Thoracic aorta (tissue), 2 donors: ENCODE data around the gene PLCXD1. TPM values are rescaled to one million over a fixed set of nuclear protein-coding genes. Genes with fewer than 3 reads are reported as not detected.
"Not testable (repeated sequence)": the region's sequence is repeated elsewhere in the genome, so short reads cannot be mapped to it uniquely, and the experiment has no call there.

ENCODE experiments used
- ATAC-seq: fragments of 150-250 bp; one replicate; pipeline ENCODE4 v1.8.0; 2017; ENCODE audit warnings: low read depth; ENCODE audit not compliant: insufficient number of reproducible peaks, low FRiP score
- DNase-seq: peaks from one replicate; pipeline ENCODE4 v3.0.0-alpha.2; 2020; ENCODE audit warnings: low spot score
- H3K27ac ChIP-seq, 2 donors: fragments of 200-600 bp; sonication (generic); 1 replicate in 1 of 2; 2 replicates in 1 of 2; pipeline ENCODE4 v1.5.1; 2016; ENCODE audit warnings: mild to moderate bottlenecking in 2 of 2, moderate library complexity in 2 of 2
- H3K27me3 ChIP-seq: fragments of 200-600 bp; sonication (generic); replicated peaks from 2 replicates; pipeline ENCODE4 v1.6.0; 2016; ENCODE audit warnings: mild to moderate bottlenecking; ENCODE audit not compliant: insufficient read depth
- H3K36me3 ChIP-seq: fragments of 200-600 bp; sonication (generic); one replicate; pipeline ENCODE4 v1.5.1; 2016
- H3K4me1 ChIP-seq, 2 donors: fragments of 200-600 bp; sonication (generic); 1 replicate in 1 of 2; 2 replicates in 1 of 2; pipeline versions ENCODE4 v1.5.1 to v1.6.0; 2016; ENCODE audit warnings: low read depth in 2 of 2, mild to moderate bottlenecking in 1 of 2; ENCODE audit not compliant: control insufficient read depth in 1 of 2
- H3K4me3 ChIP-seq: fragments of 200-600 bp; sonication (generic); 2 replicates; pipeline ENCODE4 v1.5.1; 2016; ENCODE audit warnings: mild to moderate bottlenecking
- H3K9me3 ChIP-seq: fragments of 200-600 bp; sonication (generic); 2 replicates; pipeline ENCODE4 v1.5.1; 2016
- total RNA-seq, 2 donors: library from RNA; depleted of rRNA; stranded (reverse); fragments of >200 nt; gene quantifications; one replicate each; pipeline versions ENCODE4 v1.1.0 to v1.2.3, GENCODE V29; 2016
- TF ChIP-seq, protein P1 (sequence below): fragments of 200-600 bp; sonication (generic); IDR thresholded peaks from one replicate; pipeline ENCODE4 v1.5.1; 2019; ENCODE audit warnings: antibody characterized with exemption

Gene PLCXD1
- total RNA-seq, 2 donors from 2014 or later, result 14.5 to 29.0 TPM

DNA sequence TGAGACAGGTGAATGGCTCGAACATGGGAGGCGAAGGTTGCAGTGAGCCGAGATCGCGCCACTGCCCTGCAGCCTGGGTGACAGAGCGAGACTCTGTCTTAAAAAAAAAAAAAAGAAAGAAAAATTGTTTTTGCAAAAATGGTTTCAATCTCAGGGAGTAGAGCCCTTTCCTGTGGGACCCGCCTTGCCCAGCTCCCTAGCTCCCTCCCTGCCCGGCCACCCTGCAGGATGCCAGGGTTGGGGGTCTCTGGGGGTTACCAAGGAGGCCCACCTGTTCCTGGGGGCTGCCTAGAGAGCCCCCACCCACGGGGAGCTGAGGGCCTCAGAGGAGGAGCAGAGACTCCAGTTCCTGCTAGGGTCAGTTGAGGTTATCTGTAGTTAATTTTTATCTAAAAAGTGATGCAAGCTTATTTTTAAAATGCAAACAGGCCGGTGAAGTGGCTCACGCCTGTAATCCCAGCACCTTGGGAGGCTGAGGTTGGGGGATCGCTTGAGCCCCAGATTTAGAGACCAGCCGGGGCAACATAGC lies 18.7 kb upstream of the PLCXD1 start:
- Histone ChIP-seq H3K4me1 (no peaks in the 10 kb centered on the region), H3K9me3 (no peaks in the 10 kb centered on the region), H3K27me3 (no peaks in the 10 kb centered on the region), H3K4me3 (no peak overlapping the region), H3K36me3 (no peaks in the 10 kb centered on the region), H3K27ac (no peak overlapping the region)
- TF ChIP-seq, protein P1, sequence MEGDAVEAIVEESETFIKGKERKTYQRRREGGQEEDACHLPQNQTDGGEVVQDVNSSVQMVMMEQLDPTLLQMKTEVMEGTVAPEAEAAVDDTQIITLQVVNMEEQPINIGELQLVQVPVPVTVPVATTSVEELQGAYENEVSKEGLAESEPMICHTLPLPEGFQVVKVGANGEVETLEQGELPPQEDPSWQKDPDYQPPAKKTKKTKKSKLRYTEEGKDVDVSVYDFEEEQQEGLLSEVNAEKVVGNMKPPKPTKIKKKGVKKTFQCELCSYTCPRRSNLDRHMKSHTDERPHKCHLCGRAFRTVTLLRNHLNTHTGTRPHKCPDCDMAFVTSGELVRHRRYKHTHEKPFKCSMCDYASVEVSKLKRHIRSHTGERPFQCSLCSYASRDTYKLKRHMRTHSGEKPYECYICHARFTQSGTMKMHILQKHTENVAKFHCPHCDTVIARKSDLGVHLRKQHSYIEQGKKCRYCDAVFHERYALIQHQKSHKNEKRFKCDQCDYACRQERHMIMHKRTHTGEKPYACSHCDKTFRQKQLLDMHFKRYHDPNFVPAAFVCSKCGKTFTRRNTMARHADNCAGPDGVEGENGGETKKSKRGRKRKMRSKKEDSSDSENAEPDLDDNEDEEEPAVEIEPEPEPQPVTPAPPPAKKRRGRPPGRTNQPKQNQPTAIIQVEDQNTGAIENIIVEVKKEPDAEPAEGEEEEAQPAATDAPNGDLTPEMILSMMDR, result no peak
- DNase-seq (no peak), ATAC-seq (no peak)

GRCh38 chrX:264006-264405 lies 17.2 kb upstream of the PLCXD1 start:
- H3K27me3 ChIP-seq, ATAC-seq: not testable (repeated sequence)

GRCh38 chrX:264634-265455 lies 16.3 kb upstream of the PLCXD1 start:
- no peaks in the 10 kb centered on the region for H3K4me1 ChIP-seq
- ATAC-seq (no peak), DNase-seq (no peak)
- TF ChIP-seq, protein P1, result no peak
- no peaks in the 10 kb centered on the region for H3K36me3 ChIP-seq
- H3K9me3 ChIP-seq, result no peaks in the 10 kb centered on the region
- H3K27me3 ChIP-seq, result no peaks in the 10 kb centered on the region
- no peak overlapping the region for H3K4me3 ChIP-seq
- no peak overlapping the region for H3K27ac ChIP-seq

More at GRCh38 chrX:264006-264405, 17.2 kb upstream of the PLCXD1 start:
- H3K9me3 ChIP-seq, H3K4me1 ChIP-seq, H3K36me3 ChIP-seq, H3K4me3 ChIP-seq, DNase-seq, H3K27ac ChIP-seq: not testable (repeated sequence)

- no peaks in the 10 kb centered on the region for H3K27me3 ChIP-seq
- H3K9me3 ChIP-seq, result no peaks in the 10 kb centered on the region
- H3K27ac ChIP-seq, result no peak overlapping the region
- TF ChIP-seq, protein P1, result no peak
- no peaks in the 10 kb centered on the region for H3K36me3 ChIP-seq
- H3K4me3 ChIP-seq, result no peak overlapping the region
- ATAC-seq (no peak), DNase-seq (no peak)
- H3K4me1 ChIP-seq, result no peaks in the 10 kb centered on the region
These were observed 15.7 kb upstream of the PLCXD1 start for GRCh38 chrX:265502-265901.

GRCh38 chrX:267771-268261 lies 13.4 kb upstream of the PLCXD1 start:
- no peak overlapping the region for H3K27ac ChIP-seq
- DNase-seq (no peak), ATAC-seq (no peak)
- no peaks in the 10 kb centered on the region for H3K27me3 ChIP-seq
- no peaks in the 10 kb centered on the region for H3K36me3 ChIP-seq
- H3K4me3 ChIP-seq, result no peak overlapping the region
- TF ChIP-seq, protein P1, result no peak
- no peaks in the 10 kb centered on the region for H3K9me3 ChIP-seq
- H3K4me1 ChIP-seq, result no peaks in the 10 kb centered on the region
